HG02884 (cell line): ENCODE results near the gene ANXA4.

Experiments used
- ATAC-seq: cut with Tn5 transposase; IDR thresholded peaks from one replicate; pipeline ENCODE4 v1.9.1; 2021; ENCODE audit warnings: mild to moderate bottlenecking, moderate library complexity; ENCODE audit not compliant: unreplicated experiment

ANXA4 gene

DNA sequence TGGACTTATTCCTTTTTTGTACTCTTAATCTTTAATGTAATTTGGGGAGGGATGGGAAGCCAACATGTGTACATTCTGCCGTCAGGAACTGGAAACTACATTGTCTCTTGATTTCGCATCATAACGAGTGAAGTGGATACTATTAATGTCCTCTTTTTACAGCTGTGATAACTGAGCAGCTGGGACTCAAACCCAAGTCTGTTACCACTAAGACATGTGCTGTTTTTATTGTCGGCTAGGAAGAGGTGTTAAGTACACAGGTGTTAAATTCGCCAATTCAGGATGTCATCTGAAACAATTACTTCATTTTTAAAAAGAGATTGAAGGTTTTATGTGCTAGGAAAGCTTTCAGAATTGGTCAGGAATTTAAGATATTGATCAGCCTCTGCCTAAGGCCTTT lies 94.4 kb downstream of the ANXA4 start:
- no peak for ATAC-seq

DNA sequence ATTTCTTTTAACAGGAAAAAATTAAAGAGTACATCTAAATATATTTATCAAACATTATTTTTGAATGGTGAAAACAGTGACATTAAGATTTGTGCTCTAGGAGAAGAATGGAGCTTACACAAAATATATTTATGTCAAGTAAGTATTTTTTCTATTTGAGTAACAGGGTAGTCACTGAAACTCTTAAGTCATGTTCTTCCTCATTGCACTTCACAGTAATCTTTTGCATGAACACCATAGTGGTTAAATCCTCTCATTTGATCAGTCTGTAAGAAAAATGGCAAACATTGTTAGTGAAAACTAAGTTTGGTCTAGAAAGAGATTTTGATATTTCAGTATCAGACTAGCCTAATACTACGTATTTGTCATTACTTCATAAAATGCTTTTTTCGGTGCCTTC lies 95.6 kb downstream of the ANXA4 start:
- ATAC-seq: no peak

DNA sequence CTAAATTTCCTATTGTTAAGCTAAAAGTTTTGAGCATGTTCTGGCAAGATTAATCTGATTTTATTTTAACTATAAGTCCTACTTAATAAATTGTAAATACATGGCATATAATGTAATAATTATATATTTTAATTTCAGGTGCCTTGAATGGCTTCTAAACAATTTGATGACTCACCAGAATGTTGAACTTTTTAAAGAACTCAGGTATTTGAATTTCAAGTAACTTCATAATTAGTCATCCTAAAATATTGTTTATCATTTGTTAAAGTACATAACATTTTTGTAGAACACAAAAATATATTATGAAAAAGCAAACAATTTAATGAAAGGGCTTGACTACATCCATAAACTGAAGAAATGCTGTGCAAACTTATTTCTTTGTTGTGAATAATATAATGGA lies 102.1 kb downstream of the ANXA4 start:
- no peak for ATAC-seq

DNA sequence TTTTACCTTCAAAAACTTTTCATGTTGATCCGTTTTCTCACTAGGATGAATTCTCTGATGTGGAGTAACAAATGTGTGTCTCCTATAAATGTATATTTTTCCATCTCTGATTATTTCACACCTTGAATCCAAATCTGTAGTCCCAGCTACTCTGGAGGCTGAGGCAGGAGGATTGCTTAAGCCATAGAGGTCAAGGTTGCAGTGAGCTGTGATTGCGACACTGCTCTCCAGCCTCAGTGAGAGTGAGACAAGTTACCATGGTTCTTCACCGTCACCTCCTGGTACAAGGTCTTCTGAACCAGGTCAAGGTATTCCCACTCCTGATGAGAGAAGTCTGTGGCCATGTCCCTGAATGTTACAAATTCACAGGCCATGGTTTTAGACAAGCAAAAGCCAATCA lies 102.6 kb downstream of the ANXA4 start:
- ATAC-seq: no peak

DNA sequence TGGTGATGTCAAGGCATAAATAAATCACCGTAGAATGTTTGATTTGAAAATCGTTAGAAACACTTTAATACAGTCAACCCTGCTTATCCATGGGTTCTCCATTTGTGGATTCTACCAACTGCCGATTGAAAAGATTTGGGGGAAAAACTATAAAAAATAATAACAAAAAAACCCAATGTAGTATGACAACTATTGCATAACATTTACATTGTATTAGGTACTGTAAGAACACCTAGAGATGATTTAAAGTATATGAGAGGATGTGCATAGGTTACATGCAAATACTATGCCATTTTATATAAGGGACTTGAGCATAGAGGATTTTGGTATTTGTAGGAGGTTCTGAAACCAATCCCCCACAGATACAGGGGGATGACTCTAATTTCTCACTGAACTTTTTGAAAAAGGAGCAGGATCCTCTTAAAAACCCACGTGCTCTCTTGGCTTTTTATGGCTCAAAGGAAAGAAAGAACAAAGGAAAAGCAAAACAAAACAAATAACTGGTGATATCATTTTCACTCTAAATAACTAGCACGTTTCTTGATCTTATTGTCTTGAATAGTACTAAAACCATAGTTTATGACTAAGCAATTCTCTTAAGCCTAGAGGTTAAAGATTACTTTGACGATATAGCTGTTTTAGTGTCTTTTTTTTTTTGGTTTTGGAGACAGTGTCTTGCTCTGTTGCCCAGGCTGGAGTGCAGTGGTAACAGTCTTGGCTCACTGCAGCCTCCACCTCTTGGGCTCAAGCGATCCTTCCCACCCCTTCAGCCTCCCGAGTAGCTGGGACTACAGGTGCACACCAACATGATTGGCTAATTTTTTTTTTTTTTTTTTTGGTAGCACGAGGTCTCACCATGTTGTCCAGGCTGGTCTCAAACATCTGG lies 104.5 kb downstream of the ANXA4 start:
- no peak for ATAC-seq

DNA sequence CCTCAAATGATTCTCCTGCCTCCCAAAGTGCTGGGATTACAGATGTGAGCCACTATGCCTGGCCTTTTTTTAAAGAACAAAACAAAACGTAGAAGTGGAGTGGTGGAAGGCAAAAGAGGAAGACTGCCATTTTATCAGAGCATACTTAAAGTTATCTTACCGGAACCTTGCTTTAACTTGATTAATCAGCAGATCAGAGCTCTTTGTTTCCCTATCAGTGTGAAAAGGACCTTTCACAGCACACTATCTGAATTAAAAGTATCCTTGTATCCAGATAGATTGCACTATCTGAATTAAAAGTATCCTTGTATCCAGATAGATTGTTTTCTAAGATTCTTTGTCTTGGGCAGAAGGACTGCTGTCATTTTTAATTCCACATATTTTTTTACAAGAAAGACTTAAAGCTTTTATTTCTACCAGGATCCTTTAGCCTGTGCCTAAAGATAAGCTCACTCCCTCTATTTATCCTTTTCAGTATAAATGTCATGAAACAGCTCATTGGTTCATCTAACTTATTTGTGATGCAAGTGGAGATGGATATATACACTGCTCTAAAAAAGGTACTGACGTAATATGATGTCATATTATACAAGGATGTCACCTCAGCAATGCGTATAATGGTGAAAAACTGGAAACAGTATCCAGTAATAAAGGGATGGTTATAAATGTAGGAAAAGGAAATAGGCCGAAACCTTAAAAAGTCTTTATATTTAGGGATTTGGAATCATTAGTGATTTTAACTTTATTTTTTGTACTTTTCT lies 105.3 kb downstream of the ANXA4 start:
- ATAC-seq: no peak

DNA sequence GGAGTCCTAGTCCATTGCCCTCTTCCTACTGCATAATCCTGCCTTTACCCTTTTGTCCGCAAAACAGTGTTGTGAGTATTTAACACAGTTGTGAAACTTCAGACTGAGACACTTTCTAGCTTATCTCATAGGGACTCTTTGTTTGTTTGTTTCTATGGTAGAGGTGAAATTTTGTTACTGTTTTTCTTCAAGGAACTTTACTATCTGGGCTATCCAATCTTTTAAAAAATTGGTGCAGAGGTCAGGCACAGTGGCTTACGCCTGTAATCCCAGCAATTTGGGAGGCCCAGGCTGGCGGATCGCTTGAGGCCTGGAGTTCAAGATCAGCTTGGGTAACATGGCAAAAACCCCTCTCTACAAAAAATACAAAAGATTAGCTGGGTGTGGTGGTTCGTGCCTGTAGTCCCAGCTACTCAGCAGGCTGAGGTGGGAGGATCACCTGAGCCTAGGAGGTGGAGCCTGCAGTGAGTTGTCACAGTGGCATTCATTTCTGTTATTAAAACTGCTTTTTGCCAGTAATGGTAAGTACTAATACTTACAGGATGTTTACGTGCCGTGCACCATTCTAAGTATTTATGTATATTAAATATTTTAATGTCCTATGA lies 106.4 kb downstream of the ANXA4 start:
- no peak for ATAC-seq

DNA sequence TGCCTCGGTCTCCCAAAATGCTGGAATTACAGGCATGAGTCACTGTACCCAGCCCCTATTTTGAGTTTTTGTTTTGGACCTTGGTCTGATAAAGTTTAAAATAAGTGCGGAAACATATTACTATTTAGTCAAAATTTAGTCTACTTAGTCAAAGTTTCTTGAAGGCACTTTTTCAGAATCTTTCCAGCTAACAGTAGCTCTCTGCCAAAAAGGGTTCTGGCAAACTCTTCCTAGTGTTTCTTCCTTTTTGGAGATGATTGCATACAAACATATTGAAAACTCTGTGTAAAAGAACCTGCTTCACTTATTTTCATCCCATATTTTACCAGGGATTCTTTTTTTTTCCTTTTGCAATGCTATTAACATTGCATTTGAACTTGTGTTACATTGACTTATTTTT lies 116.3 kb downstream of the ANXA4 start:
- ATAC-seq: no peak

DNA sequence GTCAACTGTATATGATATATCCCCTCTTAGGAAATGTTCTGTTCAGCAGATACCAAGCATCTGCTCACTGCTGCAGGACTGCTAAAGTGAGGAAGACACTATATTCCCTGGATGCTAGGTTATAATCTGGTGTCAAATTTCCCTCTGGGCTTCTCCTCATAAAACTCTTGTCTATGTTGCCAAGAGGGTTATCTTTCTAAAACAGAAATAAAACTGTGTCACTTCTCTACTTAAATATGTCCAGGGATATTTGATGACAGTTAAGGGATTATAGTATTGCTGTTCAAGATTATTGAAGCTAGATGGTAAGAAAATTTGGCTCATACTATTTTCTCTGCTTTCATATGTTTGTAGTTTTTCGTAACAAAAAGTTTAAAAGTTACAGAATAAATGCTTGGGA lies 121.4 kb downstream of the ANXA4 start:
- no peak for ATAC-seq
